ENCODE data around the gene ATP11B. TPM values are rescaled to one million over a fixed set of nuclear protein-coding genes. Genes with fewer than 3 reads are reported as not detected.

ATP11B gene
- total and polyA plus RNA-seq, 5 donors from 2014 or later, result 26.8 to 151 (median 39.5) TPM

GRCh38 chr3:182947888-182948287 lies 154.6 kb downstream of the ATP11B start:
- no peak overlapping the region for H3K27ac Mint-ChIP-seq
- Histone ChIP-seq H3K9me3 (ENCODE audit: control insufficient read depth in 2 of 2, low read length in 2 of 2) (no peaks in the 10 kb centered on the region), H3K27ac (ENCODE audit: insufficient read depth, low read length, poor library complexity, severe bottlenecking) (no peak overlapping the region), H3K4me3 (ENCODE audit: low read depth, low read length) (no peak overlapping the region), H3K36me3 (ENCODE audit: control insufficient read depth, insufficient read depth, low read length) (peaks cover 24% of the 10 kb centered on the region), H3K4me1 (ENCODE audit: control insufficient read depth, insufficient read depth, low read length, poor library complexity, severe bottlenecking) (no peaks in the 10 kb centered on the region), H3K27me3 (ENCODE audit: control insufficient read depth, insufficient read depth, low read length) (no peaks in the 10 kb centered on the region)
- no peak overlapping the region for H3K4me3 Mint-ChIP-seq
- H3K4me1 Mint-ChIP-seq, result peaks cover 4 to 25% (median 5%) of the 10 kb centered on the region in 4 donors
- H3K9me3 Mint-ChIP-seq, result no peaks in the 10 kb centered on the region
- DNase-seq, result peak in 1 of 3 donors; percentile 20
- H3K27me3 Mint-ChIP-seq, result no peaks in the 10 kb centered on the region
- ATAC-seq (ENCODE audit: low read depth in 2 of 2), result no peak
- H3K36me3 Mint-ChIP-seq, result peaks cover 34% of the 10 kb centered on the region

- Histone ChIP-seq H3K27me3 (ENCODE audit: control insufficient read depth, insufficient read depth, low read length) (no peaks in the 10 kb centered on the region), H3K4me1 (ENCODE audit: control insufficient read depth, insufficient read depth, low read length, poor library complexity, severe bottlenecking) (no peaks in the 10 kb centered on the region), H3K36me3 (ENCODE audit: control insufficient read depth, insufficient read depth, low read length) (peaks cover 24% of the 10 kb centered on the region), H3K9me3 (ENCODE audit: control insufficient read depth in 2 of 2, low read length in 2 of 2) (no peaks in the 10 kb centered on the region), H3K27ac (ENCODE audit: insufficient read depth, low read length, poor library complexity, severe bottlenecking) (no peak overlapping the region), H3K4me3 (ENCODE audit: low read depth, low read length) (no peak overlapping the region)
- DNase-seq (no peak), ATAC-seq (ENCODE audit: low read depth in 2 of 2) (no peak)
- Mint-ChIP-seq H3K27me3 (no peaks in the 10 kb centered on the region), H3K9me3 (no peaks in the 10 kb centered on the region), H3K27ac (peak overlapping the region in 1 of 3 donors; percentile 1), H3K4me3 (no peak overlapping the region), H3K36me3 (peaks cover 37% of the 10 kb centered on the region), H3K4me1 (peaks cover 4 to 25% (median 5%) of the 10 kb centered on the region in 4 donors)
Measured at GRCh38 chr3:182948305-182948704, 155.0 kb downstream of the ATP11B start.

GRCh38 chr3:182949688-182950087 lies 156.4 kb downstream of the ATP11B start:
- H3K4me3 Mint-ChIP-seq, result no peak overlapping the region
- H3K27ac Mint-ChIP-seq, result peak overlapping the region; percentile 26 to 44 (median 43)
- Histone ChIP-seq H3K4me1 (ENCODE audit: control insufficient read depth, insufficient read depth, low read length, poor library complexity, severe bottlenecking) (no peaks in the 10 kb centered on the region), H3K4me3 (ENCODE audit: low read depth, low read length) (no peak overlapping the region), H3K9me3 (ENCODE audit: control insufficient read depth in 2 of 2, low read length in 2 of 2) (no peaks in the 10 kb centered on the region), H3K27me3 (ENCODE audit: control insufficient read depth, insufficient read depth, low read length) (no peaks in the 10 kb centered on the region), H3K27ac (ENCODE audit: insufficient read depth, low read length, poor library complexity, severe bottlenecking) (no peak overlapping the region), H3K36me3 (ENCODE audit: control insufficient read depth, insufficient read depth, low read length) (peaks cover 23% of the 10 kb centered on the region)
- no peaks in the 10 kb centered on the region for H3K9me3 Mint-ChIP-seq
- ATAC-seq (ENCODE audit: low read depth in 2 of 2) (no peak), DNase-seq (no peak)
- no peaks in the 10 kb centered on the region for H3K27me3 Mint-ChIP-seq
- peaks cover 32% of the 10 kb centered on the region for H3K36me3 Mint-ChIP-seq
- H3K4me1 Mint-ChIP-seq, result peaks cover 5 to 25% (median 7%) of the 10 kb centered on the region in 4 donors

DNA sequence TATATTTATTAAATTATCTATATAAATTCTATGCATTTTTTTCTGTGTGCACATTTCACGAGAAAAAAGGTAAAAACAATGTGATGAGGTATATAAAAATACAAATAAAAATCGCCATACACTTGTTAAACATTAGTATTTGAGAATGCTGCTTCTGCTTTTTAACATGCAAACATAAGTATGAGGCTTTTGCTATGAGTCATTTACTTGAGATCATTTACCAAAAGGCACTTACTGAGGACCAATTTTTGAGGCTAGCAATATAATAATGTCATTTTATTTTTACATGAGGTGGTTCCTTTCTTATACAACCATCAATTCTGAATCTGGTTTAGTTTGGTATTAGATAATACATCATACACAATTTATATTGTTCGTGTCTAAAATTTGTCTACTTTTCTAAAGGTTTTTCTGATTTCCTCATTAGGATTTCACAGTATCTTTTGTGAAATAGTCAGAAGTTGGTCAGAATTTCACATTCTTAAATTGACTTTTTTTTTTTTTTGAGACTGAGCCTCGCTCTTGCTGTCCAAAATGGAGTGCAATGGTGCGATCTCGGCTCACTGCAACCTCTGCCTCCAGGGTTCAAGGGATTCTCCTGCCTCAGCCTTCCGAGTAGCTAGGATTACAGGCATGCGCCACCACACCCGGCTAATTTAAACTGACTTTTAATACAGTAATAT lies 161.4 kb downstream of the ATP11B start:
- Mint-ChIP-seq H3K9me3 (no peaks in the 10 kb centered on the region), H3K4me1 (peaks cover 5 to 19% (median 13%) of the 10 kb centered on the region in 4 donors), H3K27me3 (no peaks in the 10 kb centered on the region), H3K27ac (no peak overlapping the region), H3K4me3 (no peak overlapping the region), H3K36me3 (peaks cover 40% of the 10 kb centered on the region)
- H3K36me3 ChIP-seq (ENCODE audit: control insufficient read depth, insufficient read depth, low read length), result peaks cover 10% of the 10 kb centered on the region
- H3K9me3 ChIP-seq (ENCODE audit: control insufficient read depth in 2 of 2, low read length in 2 of 2), result no peaks in the 10 kb centered on the region
- no peak overlapping the region for H3K27ac ChIP-seq (ENCODE audit: insufficient read depth, low read length, poor library complexity, severe bottlenecking)
- H3K4me3 ChIP-seq (ENCODE audit: low read depth, low read length), result no peak overlapping the region
- no peak for ATAC-seq (ENCODE audit: low read depth in 2 of 2)
- no peaks in the 10 kb centered on the region for H3K27me3 ChIP-seq (ENCODE audit: control insufficient read depth, insufficient read depth, low read length)
- peaks cover 3% of the 10 kb centered on the region for H3K4me1 ChIP-seq (ENCODE audit: control insufficient read depth, insufficient read depth, low read length, poor library complexity, severe bottlenecking)
- DNase-seq, result no peak

DNA sequence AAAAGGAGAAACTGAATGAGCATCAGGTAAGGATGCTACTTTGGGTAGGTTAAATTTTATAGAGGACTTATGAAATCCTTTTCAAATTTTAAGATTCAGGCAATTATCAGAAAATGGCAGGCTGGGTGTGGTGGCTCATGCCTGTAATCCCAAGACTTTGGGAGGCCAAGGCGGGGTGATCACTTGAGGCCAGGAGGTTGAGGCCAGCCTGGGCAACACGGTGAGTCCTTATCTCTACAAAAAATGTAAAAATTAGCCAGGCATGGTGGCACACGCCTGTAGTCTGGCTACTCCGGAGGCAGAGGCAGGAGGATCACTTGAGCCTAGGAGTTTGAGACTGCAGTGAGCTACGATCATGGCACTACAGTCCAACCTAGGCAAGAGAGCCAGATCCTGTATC lies 163.9 kb downstream of the ATP11B start:
- Mint-ChIP-seq H3K36me3 (peaks cover 41% of the 10 kb centered on the region), H3K4me3 (no peak overlapping the region), H3K27ac (no peak overlapping the region), H3K9me3 (no peaks in the 10 kb centered on the region), H3K27me3 (no peaks in the 10 kb centered on the region), H3K4me1 (peaks cover 12 to 23% (median 14%) of the 10 kb centered on the region in 4 donors)
- Histone ChIP-seq H3K4me1 (ENCODE audit: control insufficient read depth, insufficient read depth, low read length, poor library complexity, severe bottlenecking) (peaks cover 3% of the 10 kb centered on the region), H3K4me3 (ENCODE audit: low read depth, low read length) (no peak overlapping the region), H3K27me3 (ENCODE audit: control insufficient read depth, insufficient read depth, low read length) (no peaks in the 10 kb centered on the region), H3K36me3 (ENCODE audit: control insufficient read depth, insufficient read depth, low read length) (peaks cover 21% of the 10 kb centered on the region), H3K9me3 (ENCODE audit: control insufficient read depth in 2 of 2, low read length in 2 of 2) (no peaks in the 10 kb centered on the region), H3K27ac (ENCODE audit: insufficient read depth, low read length, poor library complexity, severe bottlenecking) (no peak overlapping the region)
- ATAC-seq (ENCODE audit: low read depth in 2 of 2), result no peak
- DNase-seq, result no peak

DNA sequence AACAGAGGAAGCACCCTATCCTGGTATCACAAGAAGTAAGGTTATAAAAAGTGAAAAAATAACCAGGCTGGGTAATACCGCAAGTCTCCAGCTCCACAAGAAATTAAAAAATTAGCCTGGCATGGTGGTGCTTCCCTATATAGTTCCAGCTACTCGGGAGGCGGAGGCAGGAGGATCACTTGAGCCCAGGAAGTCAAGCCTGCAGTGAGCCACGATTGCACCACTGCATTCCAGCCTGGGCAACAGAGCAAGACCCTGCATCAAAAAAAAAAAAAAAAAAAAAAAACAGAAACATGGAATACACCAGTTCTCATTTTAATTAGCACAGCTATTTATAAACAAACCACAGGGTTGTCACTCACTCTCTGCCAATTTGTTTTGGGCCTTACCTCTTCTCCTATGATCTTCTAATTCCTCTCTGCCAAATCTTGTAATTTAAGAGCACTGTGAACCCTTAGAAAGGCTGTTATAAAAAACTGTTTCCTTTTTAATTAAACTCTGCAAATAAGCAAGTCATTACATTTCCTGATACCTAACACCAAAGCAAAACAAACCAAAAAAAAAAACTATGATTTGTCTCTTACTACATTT lies 164.5 kb downstream of the ATP11B start:
- peak overlapping the region in 1 of 3 donors; percentile 64 for H3K27ac Mint-ChIP-seq
- no peak for ATAC-seq (ENCODE audit: low read depth in 2 of 2)
- Histone ChIP-seq H3K9me3 (ENCODE audit: control insufficient read depth in 2 of 2, low read length in 2 of 2) (no peaks in the 10 kb centered on the region), H3K4me1 (ENCODE audit: control insufficient read depth, insufficient read depth, low read length, poor library complexity, severe bottlenecking) (peaks cover 3% of the 10 kb centered on the region), H3K4me3 (ENCODE audit: low read depth, low read length) (no peak overlapping the region), H3K27me3 (ENCODE audit: control insufficient read depth, insufficient read depth, low read length) (no peaks in the 10 kb centered on the region), H3K27ac (ENCODE audit: insufficient read depth, low read length, poor library complexity, severe bottlenecking) (no peak overlapping the region), H3K36me3 (ENCODE audit: control insufficient read depth, insufficient read depth, low read length) (peaks cover 21% of the 10 kb centered on the region)
- H3K36me3 Mint-ChIP-seq, result peaks cover 42% of the 10 kb centered on the region
- no peak for DNase-seq
- H3K4me1 Mint-ChIP-seq, result peaks cover 14 to 21% (median 15%) of the 10 kb centered on the region in 4 donors
- no peak overlapping the region for H3K4me3 Mint-ChIP-seq
- H3K27me3 Mint-ChIP-seq, result no peaks in the 10 kb centered on the region
- H3K9me3 Mint-ChIP-seq, result no peaks in the 10 kb centered on the region

DNA sequence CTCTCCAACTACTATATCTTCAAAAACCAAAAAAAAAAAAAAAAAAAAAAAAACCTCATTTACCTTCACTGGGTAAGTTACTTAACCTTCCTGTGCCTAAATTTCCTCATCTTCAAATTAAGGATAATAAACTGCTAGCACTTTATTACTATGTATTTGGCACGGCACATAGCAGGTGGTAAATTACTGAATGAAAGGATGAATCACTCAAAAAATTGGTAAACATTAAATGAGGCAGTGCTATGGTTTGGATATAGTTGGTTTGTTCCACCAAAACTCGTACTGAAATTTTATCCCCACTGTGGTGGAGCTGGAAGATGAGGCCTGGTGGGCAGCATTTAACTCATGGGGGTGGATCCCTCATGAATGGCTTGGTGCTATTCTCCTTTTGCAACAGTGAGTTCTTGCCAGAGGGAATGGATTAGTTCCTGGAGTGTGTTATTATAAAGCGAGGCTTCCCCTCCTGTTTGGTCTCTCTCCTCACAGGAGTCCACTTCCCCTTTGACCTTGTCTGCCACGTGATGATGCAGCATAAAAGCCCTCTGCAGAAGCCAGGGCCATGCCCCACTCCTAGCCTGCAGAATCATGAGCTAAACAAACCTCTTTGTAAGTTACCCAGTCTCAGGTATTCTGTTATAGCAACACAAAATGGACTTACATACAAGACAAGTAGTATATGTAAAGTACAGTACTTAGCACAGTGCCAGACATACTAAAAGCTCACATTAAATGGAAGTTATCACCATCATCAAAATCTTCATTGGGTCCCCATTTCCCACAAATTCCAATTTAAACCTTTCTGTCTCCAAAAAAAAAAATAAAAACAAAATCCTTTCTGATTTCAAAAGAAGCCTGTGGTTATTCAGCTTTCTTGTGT lies 166.4 kb downstream of the ATP11B start:
- Mint-ChIP-seq H3K9me3 (no peaks in the 10 kb centered on the region), H3K36me3 (peaks cover 42% of the 10 kb centered on the region), H3K27me3 (no peaks in the 10 kb centered on the region), H3K4me3 (no peak overlapping the region), H3K4me1 (peaks cover 10 to 32% (median 17%) of the 10 kb centered on the region in 4 donors), H3K27ac (peak overlapping the region in 2 of 3 donors; percentile 13 to 24)
- H3K4me1 ChIP-seq (ENCODE audit: control insufficient read depth, insufficient read depth, low read length, poor library complexity, severe bottlenecking), result peaks cover 3% of the 10 kb centered on the region
- H3K4me3 ChIP-seq (ENCODE audit: low read depth, low read length), result no peak overlapping the region
- no peak for ATAC-seq (ENCODE audit: low read depth in 2 of 2)
- no peak for DNase-seq
- H3K36me3 ChIP-seq (ENCODE audit: control insufficient read depth, insufficient read depth, low read length), result peaks cover 21% of the 10 kb centered on the region
- H3K27me3 ChIP-seq (ENCODE audit: control insufficient read depth, insufficient read depth, low read length), result no peaks in the 10 kb centered on the region
- H3K9me3 ChIP-seq (ENCODE audit: control insufficient read depth in 2 of 2, low read length in 2 of 2), result no peaks in the 10 kb centered on the region
- no peak overlapping the region for H3K27ac ChIP-seq (ENCODE audit: insufficient read depth, low read length, poor library complexity, severe bottlenecking)
